AG20443 (cell line): Measurements from ENCODE around the gene GALM.
"Not testable (repeated sequence)": the region's sequence is repeated elsewhere in the genome, so short reads cannot be mapped to it uniquely, and the experiment has no call there.

Experiments
- DNase-seq: peaks from one replicate; pipeline ENCODE4 v3.0.0; 2012; ENCODE audit warnings: low spot score, mixed read lengths

The GALM gene

DNA sequence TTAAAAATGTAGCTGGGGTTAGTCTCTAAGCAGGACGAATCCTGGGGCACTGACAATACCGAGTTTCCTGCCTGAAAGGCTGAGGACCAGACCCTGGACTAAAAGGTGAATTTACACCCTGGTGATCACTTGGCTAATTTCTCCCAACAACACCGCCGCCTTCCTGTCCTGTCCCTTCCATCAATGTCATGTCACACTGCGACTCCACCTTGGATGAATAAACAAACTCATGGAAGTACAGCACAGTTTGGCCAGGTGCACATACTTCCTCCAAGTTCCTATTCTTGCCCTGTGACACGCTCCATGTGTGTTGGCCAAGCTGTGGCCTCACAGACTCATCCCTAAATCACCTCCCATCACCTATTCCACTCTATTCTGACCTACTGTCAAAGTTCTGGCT is 15.9 kb upstream of the GALM start:
- DNase-seq: no peak

DNA sequence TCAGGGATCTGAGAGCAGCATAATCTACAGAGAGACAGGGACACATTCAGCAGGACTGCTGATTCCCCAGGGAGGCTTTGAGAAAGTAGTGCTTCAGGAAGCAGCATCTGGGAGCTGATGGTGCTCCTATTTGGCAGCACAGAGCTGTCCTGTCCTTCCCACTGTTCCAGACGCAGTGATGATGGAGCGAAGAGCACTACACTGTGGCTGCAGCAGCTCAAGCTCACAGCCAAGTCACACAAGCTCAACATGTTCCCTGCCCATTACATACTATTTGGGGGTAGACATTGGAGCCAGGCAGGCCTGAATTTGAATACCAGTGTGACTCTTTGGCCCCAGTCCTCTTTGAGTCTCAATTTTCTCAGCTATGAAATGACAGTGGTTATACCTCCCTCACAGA is 15.2 kb upstream of the GALM start:
- DNase-seq: no peak

DNA sequence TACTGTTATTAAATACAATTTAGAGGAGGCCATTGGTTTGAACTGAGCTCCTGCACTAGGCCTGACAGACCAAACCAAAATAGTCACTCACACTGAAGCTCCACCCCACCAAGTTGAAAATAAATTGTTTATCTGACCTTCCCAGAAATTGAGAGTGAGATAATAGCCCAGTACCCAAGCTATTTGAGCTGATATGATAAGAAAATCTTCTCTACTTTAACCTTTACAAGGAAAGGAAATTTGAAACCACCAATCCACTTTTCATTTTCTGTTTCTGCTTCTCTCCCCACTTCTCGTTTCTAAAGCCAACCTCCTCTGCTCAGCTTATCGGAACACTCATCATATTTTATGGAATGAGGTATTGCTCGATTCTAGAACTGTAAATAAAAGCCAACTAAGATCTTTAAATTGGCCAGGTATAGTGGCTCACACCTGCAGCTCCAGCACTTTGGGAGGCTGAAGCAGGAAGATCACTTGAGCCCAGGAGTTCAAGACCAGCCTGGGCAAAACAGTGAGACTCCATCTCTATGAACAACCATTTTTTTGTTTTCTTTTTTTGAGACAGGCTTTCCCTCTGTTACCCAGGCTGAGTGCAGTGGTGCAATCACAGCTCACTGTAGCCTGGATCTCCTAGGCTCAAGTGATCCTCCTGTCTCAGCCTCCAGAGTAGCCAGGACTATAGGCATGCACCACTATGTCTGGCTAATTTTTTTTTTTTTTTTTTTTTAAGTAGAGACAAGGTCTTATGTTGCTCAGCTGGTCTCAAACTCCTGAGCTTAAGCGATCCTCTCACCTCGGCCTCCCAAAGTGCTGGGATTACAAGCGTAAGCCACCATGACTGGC is 13.3 kb upstream of the GALM start:
- no peak for DNase-seq

- DNase-seq: no peak
Measured at GRCh38 chr2:38653380-38653714, 12.6 kb upstream of the GALM start.

- DNase-seq: no peak
Measured at GRCh38 chr2:38653715-38654527, 12.0 kb upstream of the GALM start.

- no peak for DNase-seq
Measured at GRCh38 chr2:38654528-38655381, 11.2 kb upstream of the GALM start.

DNA sequence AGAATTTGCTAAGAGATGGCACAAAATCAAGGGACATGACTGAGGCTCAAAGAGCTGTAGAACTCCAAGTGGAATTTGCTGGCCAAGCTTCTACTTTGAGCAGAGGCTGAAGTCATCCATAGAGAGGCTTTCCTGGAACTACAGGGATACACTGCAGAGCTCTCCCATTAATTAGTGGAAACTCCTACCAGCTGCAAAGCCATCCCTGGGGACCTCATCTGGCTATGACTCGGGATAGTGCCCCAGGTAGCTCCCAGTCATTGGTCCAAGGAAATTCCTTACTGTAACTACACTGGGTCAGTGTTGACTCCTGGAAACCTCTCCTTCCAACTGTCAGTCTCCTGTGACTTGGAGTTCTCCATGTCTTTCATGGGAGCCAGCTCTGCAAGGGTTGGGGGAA is 10.5 kb upstream of the GALM start:
- DNase-seq: no peak

DNA sequence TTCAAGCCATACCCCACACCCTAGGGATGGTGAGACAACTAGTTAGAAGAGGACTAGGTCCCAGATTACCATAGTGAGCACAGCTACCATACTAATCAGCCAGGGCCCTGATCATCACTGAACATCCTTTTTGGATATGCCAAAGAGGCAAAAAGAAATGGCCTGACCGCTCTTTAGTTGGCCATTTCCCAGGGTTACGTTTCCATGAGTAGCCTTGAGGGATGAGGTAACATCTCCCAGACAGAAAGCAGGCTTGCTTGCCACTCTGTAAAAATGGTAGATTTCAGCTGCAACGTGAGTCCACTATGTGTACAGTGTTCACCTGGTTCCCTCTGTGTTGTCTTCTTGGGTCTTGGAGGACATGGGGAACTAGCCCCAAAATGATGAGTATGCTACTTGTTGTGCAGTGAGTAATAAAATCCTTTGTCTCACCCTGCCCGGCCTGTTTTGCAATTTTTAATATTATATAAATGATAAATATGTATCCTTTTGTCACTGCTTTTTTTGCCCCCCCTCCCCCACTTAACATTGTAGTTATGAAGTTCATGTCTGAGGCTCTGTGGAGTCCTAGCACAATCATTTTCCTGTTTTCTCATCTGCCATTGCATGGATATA is 8.9 kb upstream of the GALM start:
- no peak for DNase-seq

GRCh38 chr2:38658613-38659012 is 7.3 kb upstream of the GALM start:
- no peak for DNase-seq

GRCh38 chr2:38659115-38659514 is 6.8 kb upstream of the GALM start:
- no peak for DNase-seq

DNA sequence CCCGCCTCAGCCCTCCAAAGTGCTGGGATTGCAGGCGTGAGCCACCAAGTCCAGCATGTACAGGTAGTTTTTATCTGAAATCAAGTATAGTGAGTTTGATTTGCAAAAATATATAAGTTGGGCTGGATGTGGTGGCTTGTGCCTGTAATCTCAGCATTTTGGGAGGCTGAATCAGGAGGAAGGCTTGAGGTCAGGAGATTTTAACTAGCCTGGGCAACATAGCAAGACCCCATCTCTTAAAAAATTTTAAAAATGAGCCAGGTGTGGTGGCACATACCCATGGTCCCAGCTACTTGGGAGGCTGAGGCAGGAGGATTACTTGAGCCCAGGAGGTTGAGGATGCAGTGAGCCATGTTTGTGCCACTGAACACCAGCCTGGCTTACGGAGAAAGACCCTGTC is 5.6 kb upstream of the GALM start:
- DNase-seq: no peak

GRCh38 chr2:38661306-38661705 is 4.6 kb upstream of the GALM start:
- DNase-seq: no peak

DNA sequence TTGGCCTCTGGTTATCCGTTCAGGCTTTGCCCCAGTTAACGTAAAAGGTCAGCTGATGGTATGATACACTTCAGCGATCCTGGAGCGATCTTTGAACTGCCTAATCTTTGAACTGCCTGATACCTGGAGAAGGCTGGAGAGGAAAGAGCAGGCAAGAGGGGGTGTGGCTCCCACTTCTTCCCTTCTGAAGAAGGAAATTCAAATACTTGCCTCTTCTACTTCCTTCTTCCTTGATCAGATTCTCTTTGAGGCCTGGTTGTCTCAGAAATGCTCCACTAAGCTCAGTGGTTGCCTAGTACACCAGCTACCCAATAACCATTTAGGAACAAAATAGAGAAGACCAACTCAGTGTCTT is 619 bp downstream of the GALM start:
- DNase-seq: no peak

- DNase-seq: no peak
Measured at GRCh38 chr2:38668092-38668491, 2.2 kb downstream of the GALM start.

DNA sequence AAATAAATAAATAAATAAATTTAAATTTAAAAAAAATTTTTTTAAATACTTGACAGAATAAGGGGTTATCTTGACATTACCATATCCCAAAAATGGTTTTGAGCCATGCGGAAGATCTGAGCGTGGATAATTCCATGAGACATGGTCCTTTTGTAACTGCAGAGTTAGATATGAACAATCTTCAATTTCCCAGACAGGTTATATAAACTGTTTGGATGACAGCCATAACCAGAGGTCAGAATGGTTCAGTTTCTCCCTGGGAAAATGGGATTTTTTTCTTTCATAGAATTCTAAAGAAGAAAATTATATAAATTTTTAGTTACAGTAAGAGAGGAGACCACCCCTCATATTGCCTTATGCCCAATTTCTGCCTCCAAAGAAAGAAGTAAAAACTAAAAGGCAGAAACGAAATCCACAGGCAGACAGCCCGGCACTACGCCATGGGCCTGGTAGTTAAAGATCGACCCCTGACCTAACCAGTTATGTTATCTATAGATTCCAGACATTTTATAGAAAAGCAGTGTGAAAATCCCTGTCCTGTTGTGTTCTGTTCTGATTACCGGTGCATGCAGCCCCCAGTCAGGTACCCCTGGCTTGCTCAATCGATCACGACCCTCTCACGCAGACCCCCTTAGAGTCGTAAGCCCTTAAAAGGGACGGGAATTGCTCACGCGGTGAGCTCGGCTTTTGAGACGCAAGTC is 3.0 kb downstream of the GALM start:
- no peak for DNase-seq

- DNase-seq: no peak
Measured at GRCh38 chr2:38671303-38671702, 5.4 kb downstream of the GALM start.

GRCh38 chr2:38671946-38672345 is 6.0 kb downstream of the GALM start:
- no peak for DNase-seq

- no peak for DNase-seq
Measured at GRCh38 chr2:38672445-38673391, 6.8 kb downstream of the GALM start.

DNA sequence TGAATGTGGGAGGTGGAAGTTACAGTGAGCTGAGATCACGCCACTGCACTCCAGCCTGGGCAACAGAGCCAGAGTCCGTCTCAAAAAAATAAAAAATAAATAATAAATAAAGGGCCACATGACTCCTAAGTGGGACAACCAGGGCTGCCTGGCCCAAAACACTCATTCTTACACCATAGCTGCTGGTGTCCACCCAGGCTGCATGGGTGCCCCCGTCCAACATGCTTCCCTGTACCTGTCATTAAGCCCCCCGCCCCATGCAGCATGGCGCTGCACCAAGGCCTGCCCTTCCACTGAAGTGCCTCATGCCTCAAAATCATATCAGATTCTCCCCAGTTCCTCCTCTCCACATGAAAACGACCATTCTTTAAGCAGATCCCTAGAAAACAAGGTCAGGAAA is 10.8 kb downstream of the GALM start:
- no peak for DNase-seq

DNA sequence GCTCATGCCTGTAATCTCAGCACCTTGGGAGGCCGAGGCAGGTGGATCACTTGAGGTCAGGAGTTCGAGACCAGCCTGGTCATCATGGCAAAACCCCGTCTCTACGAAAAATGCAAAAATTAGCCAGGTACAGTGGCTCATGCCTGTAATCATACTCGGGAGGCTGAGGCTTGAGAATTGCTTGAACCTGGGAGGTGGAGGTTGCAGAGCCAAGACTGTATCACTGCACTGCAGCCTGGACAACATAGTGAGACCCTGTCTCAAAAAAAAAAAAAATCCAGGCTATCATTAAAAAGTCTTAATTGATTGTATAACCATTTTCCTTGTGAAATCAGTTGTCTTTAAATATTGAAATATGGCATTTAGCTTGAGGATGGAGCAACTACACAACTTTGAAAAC is 15.0 kb downstream of the GALM start:
- not testable (repeated sequence) for DNase-seq
